Islet precursor cell (in vitro differentiated cells): Measurements from ENCODE around the gene IFRD2.
"Not testable (repeated sequence)": the region's sequence is repeated elsewhere in the genome, so short reads cannot be mapped to it uniquely, and the experiment has no call there.

Experiments used
- DNase-seq: peaks from one replicate; pipeline ENCODE4 v3.0.0-alpha.2; 2018

Gene IFRD2

GRCh38 chr3:50245251-50245745 is 46.9 kb downstream of the IFRD2 start:
- no peak for DNase-seq

GRCh38 chr3:50244813-50245212 is 47.4 kb downstream of the IFRD2 start:
- DNase-seq, result not testable (repeated sequence)

DNA sequence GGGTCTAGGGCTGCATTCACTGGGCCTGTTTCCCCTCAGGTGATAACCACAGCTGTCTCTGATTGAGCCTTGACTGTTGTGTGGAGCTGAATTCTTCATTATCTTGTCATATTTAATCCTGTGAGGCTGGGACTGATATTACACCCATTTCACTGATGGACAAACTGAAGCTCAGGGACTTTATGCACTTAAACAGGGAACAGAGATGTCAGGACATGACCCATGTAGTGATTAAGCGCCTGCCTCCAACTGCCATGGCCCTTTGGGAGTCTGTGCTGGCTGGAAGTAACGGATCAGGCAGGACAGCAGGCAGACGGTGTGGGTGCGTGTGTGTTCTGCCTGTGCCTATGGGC is 48.7 kb downstream of the IFRD2 start:
- no peak for DNase-seq

DNA sequence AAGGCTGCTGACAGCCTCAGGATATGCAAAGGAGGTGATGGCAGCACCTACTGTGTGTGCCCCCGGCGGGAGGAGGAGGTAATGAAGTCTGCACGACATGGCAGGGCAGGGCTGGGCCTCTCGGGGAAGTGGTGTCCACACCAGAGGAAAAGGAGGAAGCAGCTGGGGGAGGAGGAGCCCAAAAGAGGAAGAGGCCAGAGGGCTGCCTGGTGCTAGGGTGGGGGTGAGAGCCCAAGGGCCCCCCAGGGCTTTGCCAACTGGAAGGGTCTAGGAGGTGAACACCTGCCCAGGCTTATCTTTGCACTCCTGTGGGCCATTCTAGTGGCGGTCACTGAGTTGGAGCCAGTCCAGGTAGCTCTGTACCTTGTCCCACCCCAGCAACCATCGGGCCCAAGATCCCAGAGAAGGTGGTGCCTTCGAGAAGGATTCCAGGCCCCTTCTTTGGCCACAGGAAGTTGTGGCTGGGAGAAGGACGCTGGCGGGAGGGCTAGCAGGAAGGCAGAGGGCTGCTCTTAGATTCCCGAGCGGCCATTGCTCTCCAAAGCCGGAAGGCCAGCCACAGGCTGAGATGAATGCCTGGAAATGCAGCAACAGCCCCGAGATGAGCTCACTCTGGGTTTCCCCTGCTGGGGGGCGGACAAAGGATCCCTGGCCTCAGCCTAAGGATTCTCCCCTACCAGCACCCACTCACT is 49.2 kb downstream of the IFRD2 start:
- DNase-seq, result no peak

DNA sequence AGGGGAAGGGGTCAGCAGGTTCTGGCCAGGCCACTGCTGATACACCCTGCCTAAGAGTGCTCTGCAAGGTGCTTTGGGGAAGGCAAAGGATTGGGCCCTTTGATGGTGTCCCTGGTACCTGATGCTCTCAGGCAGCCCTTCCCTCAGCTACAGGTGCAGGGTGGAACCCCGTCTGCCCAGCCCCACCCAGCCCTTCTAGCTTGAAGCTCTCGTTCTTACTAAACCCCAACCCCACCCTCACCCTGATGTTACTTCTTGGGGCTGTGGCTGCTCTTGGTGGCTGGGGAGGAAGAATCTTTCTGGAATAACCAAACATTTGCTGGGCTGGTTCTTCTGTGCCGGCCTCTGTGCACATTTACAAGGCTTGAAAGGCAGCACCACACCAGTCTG is 49.9 kb downstream of the IFRD2 start:
- no peak for DNase-seq

GRCh38 chr3:50241713-50242380 is 50.4 kb downstream of the IFRD2 start:
- no peak for DNase-seq

DNA sequence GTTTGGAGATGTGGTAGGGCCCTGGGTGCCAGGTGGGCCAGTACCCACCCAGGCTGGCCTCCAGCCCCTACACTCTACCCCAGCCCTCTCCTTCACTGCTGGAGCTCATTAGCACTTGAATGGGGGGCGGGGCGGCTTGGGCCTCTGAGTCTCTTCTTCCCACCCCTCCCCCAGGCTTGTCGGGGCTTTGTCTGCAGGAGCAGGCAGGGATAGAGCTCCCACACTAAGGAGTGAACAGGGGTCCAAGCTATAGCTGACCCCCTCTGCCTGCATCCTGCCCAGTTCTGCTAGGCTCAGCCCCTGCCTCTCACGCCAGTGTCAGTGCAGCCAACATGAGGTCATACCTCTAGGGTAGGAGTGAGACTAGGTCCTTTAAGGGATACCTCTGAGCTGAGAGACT is 51.1 kb downstream of the IFRD2 start:
- no peak for DNase-seq

DNA sequence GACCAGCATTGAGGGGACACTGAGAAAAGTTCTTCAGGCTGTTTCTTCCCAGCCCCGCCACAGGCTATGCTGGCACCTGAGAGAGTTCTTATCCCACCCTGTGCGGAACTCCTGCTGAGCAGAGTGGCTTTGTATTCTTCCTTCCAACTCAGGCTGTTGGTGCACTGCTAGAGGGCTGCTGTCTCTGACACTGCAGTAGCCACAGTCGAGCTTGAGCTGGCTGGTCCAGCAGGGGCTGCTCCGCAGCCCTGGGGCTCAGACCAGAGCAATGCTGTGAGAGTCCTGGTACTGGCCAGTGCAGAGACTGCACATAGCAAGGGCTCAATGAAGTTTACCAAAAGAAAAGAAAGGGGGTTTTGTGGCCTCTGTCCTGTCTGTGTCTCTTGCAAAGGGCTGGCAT is 52.6 kb downstream of the IFRD2 start:
- DNase-seq, result no peak

DNA sequence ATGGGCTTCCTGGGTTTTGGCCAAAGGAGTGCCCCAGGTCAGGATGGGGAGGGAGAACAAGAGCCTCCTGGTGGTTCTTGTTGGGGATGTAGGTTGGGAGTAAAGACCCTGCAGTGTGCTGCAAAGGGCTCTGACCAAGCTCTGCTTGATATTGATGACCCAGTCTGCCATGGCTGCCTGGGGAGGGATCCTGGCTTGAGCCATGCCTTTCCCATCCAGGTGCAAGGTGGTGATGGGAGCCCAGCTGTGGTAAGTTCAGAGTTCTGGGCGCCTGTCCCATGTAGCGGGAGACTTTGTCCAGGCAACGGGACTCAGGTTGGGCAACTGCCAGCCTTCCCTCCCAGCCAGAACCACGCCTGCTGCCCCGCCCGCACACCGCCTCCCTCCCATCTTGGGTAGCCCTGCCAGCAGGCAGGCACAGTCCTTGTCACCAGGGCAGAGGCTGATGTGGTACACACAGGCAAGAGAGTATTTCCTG is 53.6 kb downstream of the IFRD2 start:
- DNase-seq, result no peak

DNA sequence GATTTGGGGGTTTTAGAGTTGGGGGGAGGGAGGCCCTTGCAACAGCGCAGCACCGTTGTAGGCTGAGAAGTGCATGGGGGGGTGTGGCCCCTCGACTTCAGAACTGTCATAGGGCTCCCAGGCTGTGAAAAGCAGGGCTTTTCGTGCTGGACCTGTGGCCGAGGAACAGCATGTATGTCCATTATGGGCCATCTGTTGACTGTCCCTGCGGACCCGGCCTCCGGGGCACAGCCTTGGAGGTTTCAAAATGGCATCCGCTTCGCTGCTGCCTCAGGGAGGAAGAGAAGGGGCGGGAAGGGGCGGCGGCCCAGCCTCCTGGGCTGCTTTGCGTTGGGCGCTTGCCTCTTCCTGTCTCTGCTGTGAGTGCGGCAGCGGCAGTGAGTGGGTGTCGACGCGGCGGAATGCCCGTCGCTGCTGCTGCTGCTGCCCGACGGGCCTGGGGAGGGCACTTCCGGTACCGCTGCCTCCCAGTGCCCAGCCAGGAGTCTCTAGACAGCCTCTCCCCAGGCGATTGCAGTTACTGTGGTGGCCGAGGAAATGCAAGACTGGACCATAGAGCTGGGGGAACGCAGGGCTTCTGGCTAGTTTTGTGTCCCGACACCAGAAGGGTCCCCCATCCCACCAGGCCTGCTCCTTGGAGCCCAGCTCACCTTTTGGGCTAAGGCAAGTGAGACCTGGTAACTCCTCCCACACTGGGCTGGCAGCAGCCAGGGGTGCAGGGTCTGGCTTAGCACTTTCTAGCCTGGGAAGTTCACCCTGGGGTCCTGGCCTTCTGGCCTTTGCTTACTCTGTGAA is 54.3 kb downstream of the IFRD2 start:
- peak; percentile 93 for DNase-seq
